NCI-H82 (cell line): Measurements from ENCODE around the gene TSPAN17.

Experiments
- DNase-seq: peaks from one replicate; lab custom pipeline; 2025; lab: John Stamatoyannopoulos, UW

TSPAN17 gene

GRCh38 chr5:176647030-176647842, at the start of gene TSPAN17:
TSS of gene TSPAN17 (plus strand) at chr5:176647484. CDS start at chr5:176647616, 132 bp downstream.
- DNase-seq, result peak; percentile 99

DNA sequence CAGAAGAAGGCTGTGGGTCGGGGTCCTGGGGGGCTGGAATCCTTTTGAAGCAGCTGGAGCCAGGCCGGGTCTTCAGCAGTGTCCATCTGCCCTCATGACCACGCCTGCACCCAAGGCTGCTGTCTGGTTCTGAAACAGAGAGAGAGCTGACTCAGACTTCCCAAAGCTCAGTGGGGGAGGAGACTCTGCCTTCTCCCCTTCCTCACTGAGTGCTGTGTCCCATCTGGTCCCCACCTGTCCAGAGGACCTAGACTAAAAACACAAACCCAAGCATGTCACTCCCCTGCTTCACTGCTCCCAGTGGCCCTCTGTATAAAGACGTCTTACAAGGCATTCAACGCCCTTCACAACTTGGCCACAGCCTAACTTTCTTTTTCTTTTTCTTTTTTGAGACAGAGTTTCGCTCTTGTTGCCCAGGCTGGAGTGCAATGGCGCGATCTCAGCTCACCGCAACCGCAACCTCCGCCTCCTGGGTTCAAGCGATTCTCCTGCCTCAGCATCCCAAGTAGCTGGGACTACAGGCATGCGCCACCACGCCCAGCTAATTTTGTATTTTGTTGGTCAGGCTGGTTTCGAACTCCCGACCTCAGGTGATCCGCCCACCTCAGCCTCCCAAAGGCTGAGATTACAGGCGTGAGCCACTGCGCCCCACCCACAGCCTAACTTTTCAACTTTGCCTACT, 47.4 kb upstream of the TSPAN17 start:
- peak; percentile 48 for DNase-seq

- DNase-seq, result peak; percentile 61
Measured at GRCh38 chr5:176601901-176602482, 45.3 kb upstream of the TSPAN17 start.

GRCh38 chr5:176603091-176603490, 44.2 kb upstream of the TSPAN17 start:
- peak; percentile 52 for DNase-seq

DNA sequence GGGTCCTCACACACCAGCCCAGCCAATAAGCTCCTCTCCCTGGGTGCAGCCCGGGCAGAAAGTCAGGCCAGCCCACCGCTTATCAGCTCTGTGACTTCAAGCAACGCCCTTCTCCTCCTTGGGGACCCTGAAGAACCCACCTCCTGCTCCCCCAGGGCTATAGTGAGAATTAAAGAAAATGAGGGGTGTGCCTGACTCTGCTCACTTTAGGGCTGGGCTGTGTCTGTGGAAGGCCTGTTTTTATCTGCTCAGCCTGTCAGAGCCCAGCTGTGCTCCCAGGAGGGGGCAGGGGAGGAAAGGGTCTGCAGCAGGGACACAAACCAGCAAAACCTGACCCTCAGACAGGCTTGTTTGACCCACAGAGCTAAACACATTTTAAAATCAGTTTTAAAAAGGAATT, 41.3 kb upstream of the TSPAN17 start:
- no peak for DNase-seq

GRCh38 chr5:176606875-176607274, 40.4 kb upstream of the TSPAN17 start:
- DNase-seq, result no peak

DNA sequence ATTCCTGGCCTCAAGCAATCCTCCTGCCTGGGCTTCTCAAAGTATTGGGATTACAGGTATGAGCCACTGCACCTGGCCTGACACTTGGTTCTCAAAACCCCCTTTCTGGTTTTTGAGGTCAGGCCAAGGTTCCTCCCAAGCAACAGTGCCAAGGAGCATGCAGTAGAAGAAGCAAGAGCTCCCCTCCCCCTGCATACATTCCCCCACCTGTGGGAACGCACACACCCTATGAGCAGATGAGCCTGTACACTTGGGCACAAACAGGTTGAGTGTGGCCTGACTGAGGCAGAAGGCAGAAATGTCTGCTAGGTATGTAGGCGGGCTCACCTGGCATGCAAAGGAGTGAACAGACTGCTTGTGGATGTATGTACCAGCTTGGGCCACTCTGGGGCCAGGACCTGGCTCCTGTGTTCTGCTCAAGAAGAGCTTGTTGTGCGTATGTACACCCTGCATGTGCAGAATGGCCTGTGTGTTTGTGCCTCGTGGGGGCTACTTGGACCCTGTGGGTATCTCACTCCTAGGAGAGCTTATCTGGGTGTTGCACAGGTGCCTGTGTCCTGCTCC, 39.1 kb upstream of the TSPAN17 start:
- DNase-seq, result no peak

GRCh38 chr5:176608937-176609723, 38.2 kb upstream of the TSPAN17 start:
- peak; percentile 47 for DNase-seq

DNA sequence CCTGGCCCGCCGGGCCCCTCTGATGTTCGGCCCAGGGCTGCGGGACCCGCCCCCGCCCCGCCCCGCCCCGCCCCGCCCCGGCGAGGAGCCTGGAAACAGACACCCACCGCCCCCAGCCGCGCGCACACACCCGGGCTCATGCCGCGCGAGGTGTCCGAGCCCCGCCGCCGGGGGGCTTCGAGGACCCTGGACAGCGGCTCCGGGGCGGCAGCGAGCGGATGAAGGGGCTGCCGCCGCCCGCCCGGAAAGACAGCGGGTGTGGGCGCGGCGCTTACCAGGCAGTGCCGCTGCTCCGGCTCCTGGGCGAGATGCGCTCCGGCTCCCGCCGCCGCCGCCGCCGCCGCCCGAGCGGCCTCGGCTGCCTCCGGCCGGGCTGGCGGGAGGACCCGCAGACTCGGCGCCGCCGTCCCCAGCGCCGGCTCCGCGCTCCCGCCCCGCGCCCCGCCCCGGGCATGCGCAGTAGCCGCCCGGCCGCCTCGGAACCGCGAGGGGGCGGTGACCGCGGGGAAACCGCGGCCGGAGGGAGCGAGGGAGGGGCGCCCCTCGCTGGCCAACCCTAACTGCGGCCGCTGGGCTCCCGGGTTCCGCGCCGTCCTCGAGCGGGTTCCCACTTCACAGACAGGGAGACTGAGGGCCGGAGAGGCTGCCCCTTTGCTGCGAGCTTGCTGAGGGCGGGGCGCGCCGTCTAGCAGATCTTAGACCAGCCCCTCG, 37.4 kb upstream of the TSPAN17 start, which contains the start of gene GPRIN1:
Gene GPRIN1 (minus strand): TSS at position 433 of the 711 bp plus-strand sequence. CDS start 10,322 bp downstream, outside the sequence.
- peak; percentile 71 for DNase-seq

- peak; percentile 55 for DNase-seq
Measured at GRCh38 chr5:176610435-176610773, 36.9 kb upstream of the TSPAN17 start.

GRCh38 chr5:176611435-176611834, 35.8 kb upstream of the TSPAN17 start:
- DNase-seq, result no peak

GRCh38 chr5:176612008-176612407, 35.3 kb upstream of the TSPAN17 start:
- no peak for DNase-seq

DNA sequence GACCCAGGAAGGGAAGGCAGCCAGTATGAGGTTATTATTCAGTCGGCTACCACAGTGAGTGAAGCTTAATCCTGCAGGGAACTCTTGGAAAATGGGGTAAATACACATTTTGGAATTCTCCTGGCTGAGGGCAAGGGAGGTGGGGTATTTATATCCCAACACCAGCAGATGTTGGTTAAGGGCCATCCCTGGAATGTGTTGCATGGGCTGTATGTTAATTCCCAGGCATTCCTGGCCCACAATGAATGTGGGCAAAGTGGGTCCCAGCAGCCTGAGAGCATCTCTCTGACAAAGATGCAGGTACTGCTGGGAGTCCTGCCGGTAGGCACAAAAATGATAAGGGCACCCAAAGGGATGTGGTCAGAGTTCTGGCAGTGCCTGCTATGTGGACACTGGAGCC, 34.4 kb upstream of the TSPAN17 start:
- no peak for DNase-seq

GRCh38 chr5:176614805-176615478, 32.3 kb upstream of the TSPAN17 start:
- no peak for DNase-seq

DNA sequence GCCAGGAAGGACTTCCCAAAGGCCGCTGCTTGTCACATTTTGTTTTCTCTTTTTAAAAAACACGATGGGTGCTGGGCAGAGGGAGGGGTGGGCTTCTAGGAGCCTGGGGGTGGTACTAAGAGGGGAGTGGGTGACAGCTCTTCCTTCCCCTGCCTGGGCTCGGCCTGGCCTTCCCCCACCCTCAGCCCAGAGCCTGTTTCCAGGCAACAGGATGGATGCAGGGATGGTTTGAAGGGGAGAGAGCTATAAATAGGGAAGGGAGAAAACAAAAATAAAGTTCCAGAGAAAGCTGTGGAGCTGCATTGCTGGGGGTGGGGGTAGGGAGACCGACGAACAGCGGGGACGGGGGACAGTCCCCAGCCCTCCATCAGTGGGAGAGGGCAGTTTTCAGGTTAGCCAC, 30.8 kb upstream of the TSPAN17 start:
- DNase-seq, result no peak

- no peak for DNase-seq
Measured at GRCh38 chr5:176618783-176619182, 28.5 kb upstream of the TSPAN17 start.

- DNase-seq, result peak; percentile 89
Measured at GRCh38 chr5:176619203-176619568, 28.1 kb upstream of the TSPAN17 start.

GRCh38 chr5:176619569-176620332, 27.5 kb upstream of the TSPAN17 start:
- no peak for DNase-seq

GRCh38 chr5:176620333-176620981, 26.8 kb upstream of the TSPAN17 start:
- DNase-seq, result no peak
